SK-N-SH (cell line): ENCODE data around the gene DENND1A. TPM values are rescaled to one million over a fixed set of nuclear protein-coding genes. Genes with fewer than 3 reads are reported as not detected.

Experiments
- CTCF ChIA-PET: fragments of 300-600, 350-600 bp; formaldehyde crosslinking; extraction: SDS; loops from one replicate; lab custom pipeline; 2021; lab: Yijun Ruan, JAX
- POLR2A ChIA-PET: fragments of 350-600 bp; sonication (Branson Sonifier 250); formaldehyde crosslinking; extraction: SDS; loops from one replicate; lab custom pipeline; 2020; ENCODE audit warnings: antibody characterized with exemption, inconsistent platforms; lab: Yijun Ruan, JAX
- DNase-seq: peaks from one replicate; pipeline ENCODE4 v3.0.0; 2012
- H2AFZ ChIP-seq: fragments of 200-600 bp; sonication (generic); 2 replicates; pipeline ENCODE4 v1.8.1; 2016; ENCODE audit warnings: antibody characterized with exemption, mild to moderate bottlenecking, low read depth
- H3F3A ChIP-seq: fragments of 200-600 bp; sonication (generic); replicated peaks from 2 replicates; pipeline ENCODE3; 2016; ENCODE audit warnings: antibody characterized with exemption, mild to moderate bottlenecking; ENCODE audit not compliant: insufficient read depth
- H3K27ac ChIP-seq, 2 experiments: fragments of 200-500 bp in 1 of 2; fragments of 200-600 bp in 1 of 2; sonication (Bioruptor generic) in 1 of 2; sonication (generic), shearing (Covaris generic) in 1 of 2; 2 replicates each; pipeline versions ENCODE4 v1.5.1 to v1.6.1; 2014 to 2016; ENCODE audit warnings: low read depth in 2 of 2, inconsistent platforms in 1 of 2, low read length in 1 of 2, mild to moderate bottlenecking in 1 of 2, mixed read lengths in 1 of 2
- H3K27me3 ChIP-seq: fragments of 200-600 bp; sonication (generic), shearing (Covaris generic); 2 replicates; pipeline ENCODE4 v1.6.1; 2016; ENCODE audit warnings: mixed run types; ENCODE audit not compliant: insufficient read depth
- H3K36me3 ChIP-seq, 2 experiments: fragments of 200-500 bp in 1 of 2; fragments of 200-600 bp in 1 of 2; sonication (Bioruptor generic) in 1 of 2; sonication (generic) in 1 of 2; replicated peaks in 1 of 2; 2 replicates each; pipeline versions ENCODE3 to v1.5.1; 2014 to 2016; ENCODE audit warnings: low read length in 1 of 2, mild to moderate bottlenecking in 1 of 2; ENCODE audit not compliant: insufficient read depth in 2 of 2, control insufficient read depth in 1 of 2
- H3K4me1 ChIP-seq, 2 experiments: fragments of 200-500 bp in 1 of 2; fragments of 200-600 bp in 1 of 2; sonication (Bioruptor generic) in 1 of 2; sonication (generic), shearing (Covaris generic) in 1 of 2; 2 replicates each; pipeline versions ENCODE4 v1.5.1 to v1.6.1; 2014 to 2016; ENCODE audit warnings: low read depth in 1 of 2, low read length in 1 of 2, mixed run types in 1 of 2; ENCODE audit not compliant: insufficient read depth in 2 of 2, control insufficient read depth in 1 of 2
- H3K4me2 ChIP-seq: fragments of 200-600 bp; sonication (generic), shearing (Covaris generic); 2 replicates; pipeline ENCODE4 v1.6.1; 2017; ENCODE audit warnings: mixed run types
- H3K4me3 ChIP-seq, 2 experiments: fragments of 200-500 bp in 1 of 2; fragments of 200-600 bp in 1 of 2; sonication (Bioruptor generic) in 1 of 2; sonication (generic), shearing (Covaris generic) in 1 of 2; 2 replicates each; pipeline versions ENCODE4 v1.5.1 to v1.8.1; 2014 to 2016; ENCODE audit warnings: low read depth in 2 of 2, inconsistent platforms in 1 of 2, low read length in 1 of 2, mild to moderate bottlenecking in 1 of 2, mixed read lengths in 1 of 2, moderate library complexity in 1 of 2
- H3K79me2 ChIP-seq: fragments of 200-600 bp; sonication (generic); 2 replicates; pipeline ENCODE4 v1.8.1; 2017; ENCODE audit warnings: mild to moderate bottlenecking; ENCODE audit not compliant: insufficient read depth
- H3K9ac ChIP-seq: fragments of 200-600 bp; sonication (generic); 2 replicates; pipeline ENCODE4 v1.6.1; 2017; ENCODE audit warnings: mixed run types
- H3K9me2 ChIP-seq: fragments of 200-600 bp; sonication (generic); 2 replicates; pipeline ENCODE4 v1.6.1; 2017; ENCODE audit warnings: mixed run types
- H3K9me3 ChIP-seq: fragments of 200-600 bp; sonication (generic); 2 replicates; pipeline ENCODE4 v1.6.1; 2017; ENCODE audit warnings: mixed run types, mild to moderate bottlenecking, moderate library complexity
- H4K20me1 ChIP-seq: fragments of 200-600 bp; sonication (generic); 2 replicates; pipeline ENCODE4 v1.6.1; 2017; ENCODE audit warnings: mild to moderate bottlenecking, mixed run types; ENCODE audit not compliant: insufficient read depth
- EP300 ChIP-seq, 2 experiments: IDR thresholded peaks; 2 replicates each; pipeline versions ENCODE4 v1.4.0 to v1.6.1; 2012; ENCODE audit warnings: borderline replicate concordance in 1 of 2, low read depth in 1 of 2, low read length in 1 of 2
- FOXM1 ChIP-seq: IDR thresholded peaks from 2 replicates; pipeline ENCODE4 v1.4.0; 2012; ENCODE audit warnings: low read depth, mild to moderate bottlenecking
- MEF2A ChIP-seq: IDR thresholded peaks from 2 replicates; pipeline ENCODE4 v1.4.0; 2012; ENCODE audit warnings: low read depth, borderline replicate concordance
- MXI1 ChIP-seq: IDR thresholded peaks from 2 replicates; pipeline ENCODE4 v1.6.1; 2012; ENCODE audit warnings: mild to moderate bottlenecking, low read depth, low read length, improper control_type of control experiment
- NRF1 ChIP-seq: IDR thresholded peaks from 2 replicates; pipeline ENCODE4 v1.6.1; 2012; ENCODE audit warnings: low read depth, mild to moderate bottlenecking, low read length
- POLR2AphosphoS5 ChIP-seq: IDR thresholded peaks from 2 replicates; pipeline ENCODE4 v1.6.1; 2012; ENCODE audit warnings: low read depth, low read length
- RAD21 ChIP-seq: IDR thresholded peaks from 2 replicates; pipeline ENCODE4 v1.6.1; 2012; ENCODE audit warnings: mild to moderate bottlenecking, low read length
- RCOR1 ChIP-seq: fragments of 150-350 bp; IDR thresholded peaks from 2 replicates; pipeline ENCODE4 v1.6.1; 2017; ENCODE audit warnings: antibody characterized with exemption, low read length
- RFX5 ChIP-seq: IDR thresholded peaks from 2 replicates; pipeline ENCODE4 v1.6.1; 2012; ENCODE audit warnings: mild to moderate bottlenecking, improper control_type of control experiment, low read length
- RXRA ChIP-seq: IDR thresholded peaks from 2 replicates; pipeline ENCODE4 v1.4.0; 2012; ENCODE audit warnings: low read depth, mild to moderate bottlenecking, borderline replicate concordance
- TAF1 ChIP-seq: IDR thresholded peaks from 2 replicates; pipeline ENCODE4 v1.6.1; 2012; ENCODE audit warnings: low read depth, mild to moderate bottlenecking, low read length, moderate library complexity, borderline replicate concordance
- TCF12 ChIP-seq: IDR thresholded peaks from 2 replicates; pipeline ENCODE4 v1.4.0; 2012
- USF2 ChIP-seq: fragments of 150-350 bp; IDR thresholded peaks from 2 replicates; pipeline ENCODE4 v1.6.1; 2017; ENCODE audit warnings: antibody characterized with exemption, low read length, low read depth, borderline replicate concordance
- YY1 ChIP-seq: IDR thresholded peaks from 2 replicates; pipeline ENCODE4 v1.4.0; 2012; ENCODE audit warnings: low read depth, mild to moderate bottlenecking
- WGBS: methylation state at CpG from one replicate; pipeline ENCODE4 v1.1.6; 2017; ENCODE audit warnings: low lambda C conversion rate; 5-methylcytosine and 5-hydroxymethylcytosine counted together
- polyA plus RNA-seq, 3 experiments: library from polyadenylated mRNA; depleted of rRNA; stranded (reverse); fragments of >200 nt; gene quantifications; 2 replicates each; pipeline ENCODE4 v1.2.3, GENCODE V29; 2012
- TF ChIP-seq, protein P1 (sequence below): IDR thresholded peaks from 2 replicates; pipeline ENCODE4; 2012
- TF ChIP-seq, protein P2 (sequence below): IDR thresholded peaks from 2 replicates; pipeline ENCODE4 v1.6.1; 2012; ENCODE audit warnings: mild to moderate bottlenecking, low read depth, low read length, moderate library complexity

The DENND1A gene
- polyA plus RNA-seq, 1 of the 3 experiments (the other 2 are of a cell fraction) = 25.4 TPM

DNA sequence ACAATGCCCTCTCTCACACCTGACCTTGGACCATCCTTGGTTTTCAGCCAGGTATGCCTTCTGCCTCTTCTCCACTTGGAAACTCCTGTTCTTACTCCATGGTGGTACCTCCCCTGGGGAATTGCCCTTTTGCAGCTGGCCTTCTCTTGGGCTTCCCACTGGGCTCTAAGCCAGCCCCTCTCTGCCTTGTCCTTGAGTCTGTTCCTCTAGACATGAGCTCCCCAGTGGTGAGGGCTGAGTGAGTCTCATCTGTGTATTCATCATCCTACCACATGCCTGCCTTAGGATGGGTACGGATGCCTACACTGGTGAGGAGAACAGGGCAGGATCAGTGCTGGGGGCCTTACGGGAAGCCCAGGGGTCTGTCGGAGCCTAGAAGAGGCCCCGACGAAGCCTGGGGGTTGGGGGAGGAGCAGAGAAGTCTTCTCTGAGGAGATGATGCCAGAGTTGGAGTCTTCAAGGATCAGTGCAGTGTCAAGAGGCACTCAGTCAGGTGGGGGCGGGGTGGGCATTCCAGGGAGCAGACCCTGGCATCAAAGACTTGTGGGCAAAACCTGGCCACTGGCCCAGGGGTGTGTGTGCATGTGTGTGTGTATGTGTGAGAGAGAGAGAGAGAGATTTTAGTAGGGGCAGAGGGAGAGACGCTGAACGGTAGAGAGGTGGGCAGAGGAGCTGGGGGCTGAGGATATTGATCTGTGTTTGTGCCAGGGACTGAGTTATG is 579.2 kb downstream of the DENND1A start:
- H3K9ac ChIP-seq = no peak overlapping the region
- no peak overlapping the region for H3K4me2 ChIP-seq
- H3K4me3 ChIP-seq = no peak overlapping the region
- H2AFZ ChIP-seq = no peak overlapping the region
- no peak for DNase-seq
- 50% methylated on average over 8 of the region's 8 CpGs for WGBS
- H3F3A ChIP-seq = peaks cover 6% of the 10 kb centered on the region
- CTCF ChIA-PET = interaction anchor here (0.6 to 10.4 kb wide), 50 partner anchors 11 to 886 kb away, joined by 3 to 331 read pairs (median 6); partner anchors contain the start of gene ZBTB26
- H3K9me2 ChIP-seq = no peaks in the 10 kb centered on the region
- H3K4me1 ChIP-seq = peaks cover 6 to 7% of the 10 kb centered on the region in 2 experiments; a peak in 2 of 4 replicates
- peaks cover 6% of the 10 kb centered on the region for H3K27me3 ChIP-seq
- H3K36me3 ChIP-seq = no peaks in the 10 kb centered on the region
- H3K9me3 ChIP-seq = no peaks in the 10 kb centered on the region
- no peaks in the 10 kb centered on the region for H3K79me2 ChIP-seq
- no peak for TF ChIP-seq YY1
- TF ChIP-seq RAD21 = no peak
- no peak for TF ChIP-seq FOXM1
- TF ChIP-seq, protein P1, sequence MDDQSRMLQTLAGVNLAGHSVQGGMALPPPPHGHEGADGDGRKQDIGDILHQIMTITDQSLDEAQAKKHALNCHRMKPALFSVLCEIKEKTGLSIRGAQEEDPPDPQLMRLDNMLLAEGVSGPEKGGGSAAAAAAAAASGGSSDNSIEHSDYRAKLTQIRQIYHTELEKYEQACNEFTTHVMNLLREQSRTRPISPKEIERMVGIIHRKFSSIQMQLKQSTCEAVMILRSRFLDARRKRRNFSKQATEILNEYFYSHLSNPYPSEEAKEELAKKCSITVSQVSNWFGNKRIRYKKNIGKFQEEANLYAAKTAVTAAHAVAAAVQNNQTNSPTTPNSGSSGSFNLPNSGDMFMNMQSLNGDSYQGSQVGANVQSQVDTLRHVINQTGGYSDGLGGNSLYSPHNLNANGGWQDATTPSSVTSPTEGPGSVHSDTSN = no peak
- no peak for TF ChIP-seq RFX5
- TF ChIP-seq TAF1 = no peak
- no peak for TF ChIP-seq USF2
- TF ChIP-seq MEF2A = no peak
- no peak for TF ChIP-seq EP300 (IDR thresholded peaks at IDR 0.05; ENCODE audit: borderline replicate concordance in 1 of 2, low read depth in 1 of 2, low read length in 1 of 2)
- TF ChIP-seq RCOR1 = no peak
- no peak for TF ChIP-seq MXI1
- TF ChIP-seq NRF1 = no peak
- TF ChIP-seq TCF12 = no peak
- TF ChIP-seq, protein P2, sequence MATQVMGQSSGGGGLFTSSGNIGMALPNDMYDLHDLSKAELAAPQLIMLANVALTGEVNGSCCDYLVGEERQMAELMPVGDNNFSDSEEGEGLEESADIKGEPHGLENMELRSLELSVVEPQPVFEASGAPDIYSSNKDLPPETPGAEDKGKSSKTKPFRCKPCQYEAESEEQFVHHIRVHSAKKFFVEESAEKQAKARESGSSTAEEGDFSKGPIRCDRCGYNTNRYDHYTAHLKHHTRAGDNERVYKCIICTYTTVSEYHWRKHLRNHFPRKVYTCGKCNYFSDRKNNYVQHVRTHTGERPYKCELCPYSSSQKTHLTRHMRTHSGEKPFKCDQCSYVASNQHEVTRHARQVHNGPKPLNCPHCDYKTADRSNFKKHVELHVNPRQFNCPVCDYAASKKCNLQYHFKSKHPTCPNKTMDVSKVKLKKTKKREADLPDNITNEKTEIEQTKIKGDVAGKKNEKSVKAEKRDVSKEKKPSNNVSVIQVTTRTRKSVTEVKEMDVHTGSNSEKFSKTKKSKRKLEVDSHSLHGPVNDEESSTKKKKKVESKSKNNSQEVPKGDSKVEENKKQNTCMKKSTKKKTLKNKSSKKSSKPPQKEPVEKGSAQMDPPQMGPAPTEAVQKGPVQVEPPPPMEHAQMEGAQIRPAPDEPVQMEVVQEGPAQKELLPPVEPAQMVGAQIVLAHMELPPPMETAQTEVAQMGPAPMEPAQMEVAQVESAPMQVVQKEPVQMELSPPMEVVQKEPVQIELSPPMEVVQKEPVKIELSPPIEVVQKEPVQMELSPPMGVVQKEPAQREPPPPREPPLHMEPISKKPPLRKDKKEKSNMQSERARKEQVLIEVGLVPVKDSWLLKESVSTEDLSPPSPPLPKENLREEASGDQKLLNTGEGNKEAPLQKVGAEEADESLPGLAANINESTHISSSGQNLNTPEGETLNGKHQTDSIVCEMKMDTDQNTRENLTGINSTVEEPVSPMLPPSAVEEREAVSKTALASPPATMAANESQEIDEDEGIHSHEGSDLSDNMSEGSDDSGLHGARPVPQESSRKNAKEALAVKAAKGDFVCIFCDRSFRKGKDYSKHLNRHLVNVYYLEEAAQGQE = no peak
- TF ChIP-seq POLR2AphosphoS5 = no peak
- TF ChIP-seq RXRA = no peak
- POLR2A ChIA-PET = no interaction called here
- 0 out of 2 replicates have a peak, but pooled peaks cover 4% of the 10 kb centered on the region for H4K20me1 ChIP-seq
- H3K27ac ChIP-seq = no peak overlapping the region
